SHP77 (cell line): ENCODE data around the gene SAP30BP.

Experiments
- DNase-seq, 2 experiments: peaks; one replicate each; lab custom pipeline; 2025; lab: John Stamatoyannopoulos, UW

SAP30BP gene

GRCh38 chr17:75740631-75741077, 73.5 kb downstream of the SAP30BP start:
- DNase-seq = no peak

GRCh38 chr17:75742337-75742736, 75.2 kb downstream of the SAP30BP start:
- DNase-seq = no peak

- DNase-seq = no peak
Observed at GRCh38 chr17:75743625-75744206, 76.6 kb downstream of the SAP30BP start.

GRCh38 chr17:75748706-75749105, 81.6 kb downstream of the SAP30BP start:
- DNase-seq = no peak

GRCh38 chr17:75749545-75750389, 82.6 kb downstream of the SAP30BP start:
- DNase-seq = peak; percentile 69 to 79

- DNase-seq = no peak
Observed at GRCh38 chr17:75750661-75751423, 83.7 kb downstream of the SAP30BP start.

GRCh38 chr17:75751676-75752404, 84.7 kb downstream of the SAP30BP start:
- no peak for DNase-seq

GRCh38 chr17:75752405-75752709, 85.2 kb downstream of the SAP30BP start:
- DNase-seq = no peak

- DNase-seq = no peak
Observed at GRCh38 chr17:75752802-75753513, 85.8 kb downstream of the SAP30BP start.

GRCh38 chr17:75753514-75754377, 86.6 kb downstream of the SAP30BP start:
- peak; percentile 54 to 85 for DNase-seq

- no peak for DNase-seq
Observed at GRCh38 chr17:75754378-75755204, 87.5 kb downstream of the SAP30BP start.

- peak in 1 of 2 experiments; percentile 39 for DNase-seq
Observed at GRCh38 chr17:75755205-75755901, 88.2 kb downstream of the SAP30BP start.

GRCh38 chr17:75755990-75756389, 88.9 kb downstream of the SAP30BP start:
- no peak for DNase-seq

- no peak for DNase-seq
Observed at GRCh38 chr17:75756451-75757085, 89.4 kb downstream of the SAP30BP start.

GRCh38 chr17:75757086-75757681, 90.0 kb downstream of the SAP30BP start:
- DNase-seq = no peak
